ENCODE data around the gene FZD2. TPM values are rescaled to one million over a fixed set of nuclear protein-coding genes. Genes with fewer than 3 reads are reported as not detected.
A peak's percentile ranks its signal among the peaks of the same experiment; 100 is the strongest.

Gene FZD2
- total RNA-seq, 1 donor from 2014 or later = 54.4 TPM

DNA sequence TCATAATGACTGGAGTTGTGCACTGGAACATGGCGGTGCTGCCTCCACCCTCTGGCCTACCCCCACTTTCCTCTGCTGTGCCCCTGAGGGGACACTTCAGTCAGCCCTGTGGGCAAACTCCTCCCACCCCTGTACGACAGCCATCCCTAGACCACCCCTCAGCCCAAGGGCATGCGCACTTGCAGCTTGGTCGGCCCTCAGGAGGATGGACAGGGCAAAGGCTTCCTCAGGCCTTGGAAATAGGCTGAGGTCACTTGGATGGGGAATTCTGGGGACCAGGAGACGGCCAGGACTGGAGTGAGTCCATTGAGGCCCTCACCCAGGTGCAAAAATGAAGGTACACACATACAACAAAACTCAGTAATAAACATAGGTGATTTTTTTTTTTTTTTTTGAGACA lies 41.0 kb downstream of the FZD2 start:
- Mint-ChIP-seq H3K27ac (no peak overlapping the region), H3K9me3 (no peaks in the 10 kb centered on the region), H3K27me3 (peaks cover 3% of the 10 kb centered on the region), H3K4me3 (no peak overlapping the region), H3K36me3 (no peaks in the 10 kb centered on the region), H3K4me1 (ENCODE audit: unreplicated experiment) (peaks cover 32% of the 10 kb centered on the region)
- no peak for DNase-seq (ENCODE audit: extremely low spot score, unreplicated experiment)
- TF ChIP-seq CTCF (conservative IDR thresholded peaks at IDR 0.05) = no peak

- no peaks in the 10 kb centered on the region for H3K36me3 Mint-ChIP-seq
- H3K27ac Mint-ChIP-seq = no peak overlapping the region
- peak overlapping the region; percentile 9 for H3K4me3 Mint-ChIP-seq
- no peak for DNase-seq (ENCODE audit: extremely low spot score, unreplicated experiment)
- H3K9me3 Mint-ChIP-seq = no peaks in the 10 kb centered on the region
- H3K4me1 Mint-ChIP-seq (ENCODE audit: unreplicated experiment) = peaks cover 28% of the 10 kb centered on the region
- H3K27me3 Mint-ChIP-seq = peaks cover 3% of the 10 kb centered on the region
- no peak for TF ChIP-seq CTCF (conservative IDR thresholded peaks at IDR 0.05)
Observed at GRCh38 chr17:44598932-44599297, 41.6 kb downstream of the FZD2 start.

DNA sequence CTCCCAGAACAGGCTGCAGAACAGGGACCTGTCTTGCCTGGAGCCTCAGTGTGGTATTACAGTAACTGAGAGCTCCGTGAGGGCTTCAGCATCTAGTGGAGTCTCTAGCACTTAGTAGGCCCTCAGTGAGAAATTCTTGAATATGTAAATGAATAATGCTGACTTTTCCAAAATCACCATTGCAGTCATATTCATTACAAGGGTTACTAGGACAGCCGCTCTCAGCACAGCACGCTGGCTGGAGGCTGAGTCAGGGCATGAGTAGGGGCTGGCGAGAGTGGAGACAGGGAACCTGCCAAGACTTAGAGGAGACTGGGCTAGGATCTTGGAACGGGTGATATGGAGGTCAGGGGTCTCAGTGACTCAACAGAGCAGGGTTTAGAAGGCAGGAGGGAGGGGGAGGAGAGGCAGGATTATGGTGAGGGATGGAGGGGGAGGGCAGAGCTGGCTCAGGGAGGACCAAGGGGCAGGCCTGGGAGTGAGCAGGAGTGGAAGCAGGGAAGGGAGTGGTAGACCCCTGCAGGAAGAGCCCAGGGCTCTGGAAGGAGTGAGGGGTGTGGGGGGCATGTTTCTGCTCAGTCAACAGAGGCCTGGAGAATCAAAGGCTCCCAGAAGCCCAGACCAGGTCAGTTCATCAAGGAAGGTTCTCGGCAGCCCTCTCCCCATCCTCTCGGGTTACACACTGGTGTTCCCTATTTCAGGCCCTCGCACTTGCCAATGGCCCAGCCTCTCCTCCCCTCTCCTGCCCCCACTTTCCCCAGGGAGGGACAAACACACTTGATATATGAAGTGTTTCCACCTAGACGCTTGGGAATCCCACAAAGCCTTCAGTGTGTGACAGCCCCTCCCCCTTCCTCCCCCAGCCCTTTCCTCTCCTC lies 42.3 kb downstream of the FZD2 start:
- no peak for DNase-seq (ENCODE audit: extremely low spot score, unreplicated experiment)
- H3K36me3 Mint-ChIP-seq = no peaks in the 10 kb centered on the region
- H3K27me3 Mint-ChIP-seq = peaks cover 3% of the 10 kb centered on the region
- H3K4me1 Mint-ChIP-seq (ENCODE audit: unreplicated experiment) = peaks cover 26% of the 10 kb centered on the region
- peak overlapping the region; percentile 9 for H3K4me3 Mint-ChIP-seq
- H3K27ac Mint-ChIP-seq = no peak overlapping the region
- H3K9me3 Mint-ChIP-seq = no peaks in the 10 kb centered on the region
- no peak for TF ChIP-seq CTCF (conservative IDR thresholded peaks at IDR 0.05)

GRCh38 chr17:44601539-44601938 lies 44.3 kb downstream of the FZD2 start:
- H3K9me3 Mint-ChIP-seq = no peaks in the 10 kb centered on the region
- H3K36me3 Mint-ChIP-seq = no peaks in the 10 kb centered on the region
- DNase-seq (ENCODE audit: extremely low spot score, unreplicated experiment) = no peak
- peaks cover 35% of the 10 kb centered on the region for H3K4me1 Mint-ChIP-seq (ENCODE audit: unreplicated experiment)
- H3K4me3 Mint-ChIP-seq = no peak overlapping the region
- no peak for TF ChIP-seq CTCF (conservative IDR thresholded peaks at IDR 0.05)
- H3K27me3 Mint-ChIP-seq = peaks cover 8% of the 10 kb centered on the region
- no peak overlapping the region for H3K27ac Mint-ChIP-seq

GRCh38 chr17:44601973-44602372 lies 44.7 kb downstream of the FZD2 start:
- H3K27me3 Mint-ChIP-seq = peaks cover 8% of the 10 kb centered on the region
- DNase-seq (ENCODE audit: extremely low spot score, unreplicated experiment) = no peak
- H3K4me3 Mint-ChIP-seq = no peak overlapping the region
- no peak for TF ChIP-seq CTCF (conservative IDR thresholded peaks at IDR 0.05)
- no peaks in the 10 kb centered on the region for H3K36me3 Mint-ChIP-seq
- no peaks in the 10 kb centered on the region for H3K9me3 Mint-ChIP-seq
- peaks cover 35% of the 10 kb centered on the region for H3K4me1 Mint-ChIP-seq (ENCODE audit: unreplicated experiment)
- H3K27ac Mint-ChIP-seq = no peak overlapping the region
